Measurements from ENCODE around the gene AMH. TPM values are rescaled to one million over a fixed set of nuclear protein-coding genes. Genes with fewer than 3 reads are reported as not detected.

Gene AMH
- polyA plus RNA-seq, 1 donor = 6.1 TPM

- no peak for DNase-seq (ENCODE audit: low read depth)
Measured at GRCh38 chr19:2287585-2288337, 38.6 kb downstream of the AMH start.

- no peak for DNase-seq (ENCODE audit: low read depth)
Measured at GRCh38 chr19:2288338-2288817, 39.3 kb downstream of the AMH start.

DNA sequence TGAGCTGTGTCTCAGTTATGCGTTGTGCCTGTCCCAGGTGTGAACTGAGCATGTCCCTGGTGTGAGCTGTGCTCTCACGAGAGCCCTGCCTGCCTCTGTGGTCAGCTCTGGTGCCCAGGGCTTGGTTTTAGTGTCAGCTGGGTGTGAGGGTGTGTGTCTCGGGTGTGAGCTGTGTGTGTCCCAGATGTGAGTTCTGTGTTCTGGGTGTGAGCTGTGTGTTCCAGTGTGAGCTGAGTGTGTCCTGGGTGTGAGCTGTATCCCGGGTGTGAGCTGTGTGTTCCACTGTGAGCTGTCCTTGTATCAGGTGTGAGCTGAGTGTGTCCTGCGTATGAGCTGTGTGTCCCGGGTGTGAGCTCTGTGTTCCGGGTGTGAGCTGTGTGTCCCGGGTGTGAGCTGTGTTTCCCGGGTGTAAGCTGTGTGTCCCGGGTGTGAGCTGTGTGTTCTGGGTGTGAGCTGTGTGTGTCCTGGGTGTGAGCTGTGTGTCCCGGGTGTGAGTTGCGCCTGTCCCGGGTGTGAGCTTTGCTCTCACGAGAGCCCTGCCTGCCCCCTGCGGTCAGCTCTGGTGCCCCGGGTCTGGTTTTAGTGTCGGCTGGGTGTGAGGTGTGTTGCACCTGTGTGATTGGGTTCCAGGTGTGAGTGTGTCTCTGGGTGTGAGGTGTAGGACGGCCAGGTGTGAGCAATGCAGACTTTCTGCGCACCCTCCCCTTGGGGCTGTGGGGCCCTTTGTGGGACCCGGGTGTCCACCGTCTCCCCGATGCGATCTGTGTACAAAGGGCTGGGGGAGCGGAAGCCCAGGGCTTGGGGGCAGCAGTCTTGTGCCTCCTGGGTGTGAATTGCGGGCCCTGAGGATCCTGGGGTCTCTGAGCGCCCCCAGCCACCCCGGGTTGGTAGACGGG is 39.9 kb downstream of the AMH start:
- no peak for DNase-seq (ENCODE audit: low read depth)

GRCh38 chr19:2289714-2290435 is 40.8 kb downstream of the AMH start:
- no peak for DNase-seq (ENCODE audit: low read depth)

- DNase-seq (ENCODE audit: low read depth) = no peak
Measured at GRCh38 chr19:2290441-2291184, 41.5 kb downstream of the AMH start.

- DNase-seq (ENCODE audit: low read depth) = no peak
Measured at GRCh38 chr19:2291185-2291751, 42.1 kb downstream of the AMH start.

- no peak for DNase-seq (ENCODE audit: low read depth)
Measured at GRCh38 chr19:2294687-2295335, 45.7 kb downstream of the AMH start.

DNA sequence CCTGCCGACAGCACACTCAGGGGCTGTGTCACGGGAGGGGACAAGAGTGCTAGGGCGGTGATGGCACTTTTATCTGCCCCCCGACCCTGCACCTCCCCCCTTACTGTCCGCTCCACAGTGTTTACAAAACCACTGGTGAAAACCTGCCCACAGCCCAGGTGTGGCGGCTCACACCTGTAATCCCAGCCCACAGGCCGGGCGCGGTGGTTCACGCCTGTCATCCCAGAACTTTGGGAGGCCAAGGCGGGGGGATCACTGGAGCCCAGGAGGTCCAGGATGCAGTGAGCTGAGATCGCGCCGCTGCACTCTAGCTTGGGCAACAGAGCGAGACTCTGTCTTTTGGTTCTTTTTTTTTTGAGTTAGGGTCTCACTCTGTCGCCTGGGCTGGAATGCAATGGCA is 47.0 kb downstream of the AMH start:
- no peak for DNase-seq (ENCODE audit: low read depth)

DNA sequence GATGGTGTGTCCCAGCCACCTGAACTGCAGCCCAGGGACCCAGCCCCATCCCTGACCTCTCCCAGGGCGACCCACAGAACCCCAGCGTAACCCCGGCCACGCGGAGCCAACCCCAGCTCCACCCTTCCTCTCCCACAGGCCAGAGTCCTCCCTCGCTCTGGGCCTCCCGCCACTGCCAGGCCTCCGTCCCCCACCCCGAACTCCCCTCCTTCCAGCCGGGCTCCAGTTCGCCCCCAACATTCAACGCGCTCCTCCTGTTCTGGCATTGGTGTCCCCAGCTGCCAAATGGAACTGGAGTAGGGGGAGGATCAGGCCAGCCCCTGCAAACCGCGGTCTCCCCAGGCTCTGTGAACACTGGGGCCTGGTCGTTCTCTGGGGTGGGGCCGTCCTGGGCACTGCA is 51.4 kb downstream of the AMH start:
- no peak for DNase-seq (ENCODE audit: low read depth)

Other genes with a start within 250 kb of the AMH start
- 68.1 TPM for gene BTBD2, start 233.6 kb upstream of the AMH start, polyA plus RNA-seq (ENCODE audit: insufficient read length)
- 95.0 TPM for gene MKNK2, start 198.1 kb upstream of the AMH start, polyA plus RNA-seq (ENCODE audit: insufficient read length)
- gene MOB3A, start 153.0 kb upstream of the AMH start, polyA plus RNA-seq (ENCODE audit: insufficient read length) = 13.4 TPM
- 1.1 TPM for gene IZUMO4, start 152.4 kb upstream of the AMH start, polyA plus RNA-seq (ENCODE audit: insufficient read length)
- gene AP3D1, start 97.8 kb upstream of the AMH start, polyA plus RNA-seq (ENCODE audit: insufficient read length) = 53.5 TPM
- gene DOT1L, start 85.4 kb upstream of the AMH start, polyA plus RNA-seq (ENCODE audit: insufficient read length) = 20.0 TPM
- 64.0 TPM for gene PLEKHJ1, start 13.0 kb upstream of the AMH start, polyA plus RNA-seq (ENCODE audit: insufficient read length)
- gene SF3A2, start 12.5 kb upstream of the AMH start, polyA plus RNA-seq (ENCODE audit: insufficient read length) = 63.8 TPM
- gene JSRP1, start 7.1 kb downstream of the AMH start, polyA plus RNA-seq (ENCODE audit: insufficient read length) = 84.3 TPM
- gene PEAK3, start 32.9 kb downstream of the AMH start, polyA plus RNA-seq (ENCODE audit: insufficient read length) = 0.05 TPM
- 0.13 TPM for gene LINGO3, start 58.8 kb downstream of the AMH start, polyA plus RNA-seq (ENCODE audit: insufficient read length)
- gene LSM7, start 79.3 kb downstream of the AMH start, polyA plus RNA-seq (ENCODE audit: insufficient read length) = 68.1 TPM
- 45.2 TPM for gene SPPL2B, start 79.4 kb downstream of the AMH start, polyA plus RNA-seq (ENCODE audit: insufficient read length)
- 0.38 TPM for gene TMPRSS9, start 110.9 kb downstream of the AMH start, polyA plus RNA-seq (ENCODE audit: insufficient read length)
- gene TIMM13, start 178.3 kb downstream of the AMH start, polyA plus RNA-seq (ENCODE audit: insufficient read length) = 90.5 TPM
- 54.7 TPM for gene LMNB2, start 207.6 kb downstream of the AMH start, polyA plus RNA-seq (ENCODE audit: insufficient read length)
- gene GADD45B, start 226.8 kb downstream of the AMH start, polyA plus RNA-seq (ENCODE audit: insufficient read length) = 7.4 TPM

Measured in forelimb muscle (tissue), 1 donor.